Measurements from ENCODE around the gene EIF1AD.

DNA sequence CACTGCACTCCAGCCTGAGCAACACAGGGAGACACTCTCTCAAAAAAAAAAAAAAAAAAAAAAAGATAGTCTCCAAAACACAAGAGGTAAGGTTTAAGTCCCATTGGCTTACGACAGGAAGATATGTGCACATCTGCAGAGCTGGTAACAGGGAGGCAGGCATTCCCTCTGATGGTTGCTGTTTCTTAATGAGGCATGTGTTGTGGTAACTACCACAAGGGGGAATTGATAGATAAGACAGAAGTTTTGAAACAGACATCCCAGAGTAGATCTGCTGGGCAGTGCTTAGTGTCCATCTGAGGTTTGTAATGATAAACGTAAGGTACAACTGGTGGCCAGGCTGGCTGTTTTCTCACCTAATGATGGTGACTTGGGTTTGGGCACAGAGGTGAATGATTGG, 4.7 kb downstream of the EIF1AD start:
- TF ChIP-seq EZH2phosphoT487 (IDR thresholded peaks at IDR 0.05; ENCODE audit: borderline replicate concordance), result no peak
- TF ChIP-seq, protein P1, sequence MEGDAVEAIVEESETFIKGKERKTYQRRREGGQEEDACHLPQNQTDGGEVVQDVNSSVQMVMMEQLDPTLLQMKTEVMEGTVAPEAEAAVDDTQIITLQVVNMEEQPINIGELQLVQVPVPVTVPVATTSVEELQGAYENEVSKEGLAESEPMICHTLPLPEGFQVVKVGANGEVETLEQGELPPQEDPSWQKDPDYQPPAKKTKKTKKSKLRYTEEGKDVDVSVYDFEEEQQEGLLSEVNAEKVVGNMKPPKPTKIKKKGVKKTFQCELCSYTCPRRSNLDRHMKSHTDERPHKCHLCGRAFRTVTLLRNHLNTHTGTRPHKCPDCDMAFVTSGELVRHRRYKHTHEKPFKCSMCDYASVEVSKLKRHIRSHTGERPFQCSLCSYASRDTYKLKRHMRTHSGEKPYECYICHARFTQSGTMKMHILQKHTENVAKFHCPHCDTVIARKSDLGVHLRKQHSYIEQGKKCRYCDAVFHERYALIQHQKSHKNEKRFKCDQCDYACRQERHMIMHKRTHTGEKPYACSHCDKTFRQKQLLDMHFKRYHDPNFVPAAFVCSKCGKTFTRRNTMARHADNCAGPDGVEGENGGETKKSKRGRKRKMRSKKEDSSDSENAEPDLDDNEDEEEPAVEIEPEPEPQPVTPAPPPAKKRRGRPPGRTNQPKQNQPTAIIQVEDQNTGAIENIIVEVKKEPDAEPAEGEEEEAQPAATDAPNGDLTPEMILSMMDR (conservative IDR thresholded peaks at IDR 0.05; ENCODE audit: low read length), result no peak

Data from Loucy (cell line).